Cardiac muscle cell (in vitro differentiated cells and primary cell): ENCODE results near the gene UNC93A. TPM values are rescaled to one million over a fixed set of nuclear protein-coding genes. Genes with fewer than 3 reads are reported as not detected.
A peak's percentile ranks its signal among the peaks of the same experiment; 100 is the strongest.
"Not testable (repeated sequence)": the region's sequence is repeated elsewhere in the genome, so short reads cannot be mapped to it uniquely, and the experiment has no call there.

Source experiments
- DNase-seq, 2 donors: peaks; one replicate each; pipeline versions ENCODE4 v3.0.0 to v3.0.0-alpha.2; 2010 to 2017; ENCODE audit warnings: low read depth in 1 of 2, low spot score in 1 of 2
- H3K27ac ChIP-seq: fragments of 200-600 bp; sonication (generic); 2 replicates; pipeline ENCODE4 v1.5.1; 2016
- H3K27me3 ChIP-seq: fragments of 200-600 bp; sonication (generic); 2 replicates; pipeline ENCODE4 v1.6.0; 2016; ENCODE audit warnings: control low read depth
- H3K36me3 ChIP-seq: fragments of 200-600 bp; sonication (generic); 2 replicates; pipeline ENCODE4 v1.5.1; 2016; ENCODE audit warnings: control low read depth
- H3K4me1 ChIP-seq: fragments of 200-600 bp; sonication (generic); 2 replicates; pipeline ENCODE4 v1.8.1; 2017; ENCODE audit warnings: low read depth, mild to moderate bottlenecking, mixed run types
- H3K4me3 ChIP-seq: fragments of 200-600 bp; sonication (generic); 2 replicates; pipeline ENCODE4 v1.5.1; 2016; ENCODE audit warnings: mild to moderate bottlenecking
- H3K9me3 ChIP-seq: fragments of 200-600 bp; sonication (generic); 2 replicates; pipeline ENCODE4 v1.5.1; 2017; ENCODE audit warnings: low read depth, mild to moderate bottlenecking, control low read depth
- CTCF ChIP-seq: IDR thresholded peaks from 2 replicates; pipeline ENCODE4 v1.5.1; 2012; ENCODE audit warnings: low read depth, mild to moderate bottlenecking, low read length
- polyA plus RNA-seq: library from polyadenylated mRNA; unstranded; fragments of >200 nt; fragmentation: Nextera tagmentation; extraction: Ambion mirVana; gene quantifications from 2 replicates; pipeline ENCODE4 v1.2.1, GENCODE V29; 2016
- total RNA-seq: library from RNA; depleted of rRNA; stranded (reverse); fragments of >200 nt; gene quantifications from 2 replicates; pipeline ENCODE4 v1.2.3, GENCODE V29; 2016

The UNC93A gene
- total and polyA plus RNA-seq, 2 experiments from 2014 or later: not detected

- H3K4me3 ChIP-seq: no peak overlapping the region
- H3K27me3 ChIP-seq: peaks cover 16% of the 10 kb centered on the region
- no peaks in the 10 kb centered on the region for H3K4me1 ChIP-seq
- no peaks in the 10 kb centered on the region for H3K9me3 ChIP-seq
- no peak overlapping the region for H3K27ac ChIP-seq
- TF ChIP-seq CTCF: no peak
- no peak for DNase-seq
- H3K36me3 ChIP-seq: no peaks in the 10 kb centered on the region
These were observed 58.6 kb downstream of the UNC93A start for GRCh38 chr6:167349631-167350274.

- H3K4me1 ChIP-seq: no peaks in the 10 kb centered on the region
- peaks cover 16% of the 10 kb centered on the region for H3K27me3 ChIP-seq
- H3K9me3 ChIP-seq: no peaks in the 10 kb centered on the region
- no peak for DNase-seq
- no peak for TF ChIP-seq CTCF
- H3K36me3 ChIP-seq: no peaks in the 10 kb centered on the region
- H3K27ac ChIP-seq: no peak overlapping the region
- H3K4me3 ChIP-seq: peak overlapping the region; percentile 29
These were observed 59.2 kb downstream of the UNC93A start for GRCh38 chr6:167350275-167350696.

- peaks cover 16% of the 10 kb centered on the region for H3K27me3 ChIP-seq
- no peak overlapping the region for H3K27ac ChIP-seq
- H3K9me3 ChIP-seq: no peaks in the 10 kb centered on the region
- peak; percentile 65 to 78 for DNase-seq
- H3K4me1 ChIP-seq: no peaks in the 10 kb centered on the region
- peak; percentile 85 for TF ChIP-seq CTCF
- H3K4me3 ChIP-seq: peak overlapping the region; percentile 29
- no peaks in the 10 kb centered on the region for H3K36me3 ChIP-seq
These were observed 59.9 kb downstream of the UNC93A start for GRCh38 chr6:167350731-167351655.

GRCh38 chr6:167351656-167352345, 60.7 kb downstream of the UNC93A start:
- no peak for DNase-seq
- peaks cover 16% of the 10 kb centered on the region for H3K27me3 ChIP-seq
- no peaks in the 10 kb centered on the region for H3K9me3 ChIP-seq
- no peaks in the 10 kb centered on the region for H3K4me1 ChIP-seq
- no peak for TF ChIP-seq CTCF
- no peaks in the 10 kb centered on the region for H3K36me3 ChIP-seq
- no peak overlapping the region for H3K27ac ChIP-seq
- no peak overlapping the region for H3K4me3 ChIP-seq

GRCh38 chr6:167356874-167357273, 65.8 kb downstream of the UNC93A start:
- no peak for TF ChIP-seq CTCF
- Histone ChIP-seq H3K4me1 (no peaks in the 10 kb centered on the region), H3K36me3 (no peaks in the 10 kb centered on the region), H3K9me3 (no peaks in the 10 kb centered on the region), H3K4me3 (no peak overlapping the region), H3K27ac (no peak overlapping the region), H3K27me3 (no peaks in the 10 kb centered on the region)
- no peak for DNase-seq

GRCh38 chr6:167358394-167358793, 67.3 kb downstream of the UNC93A start:
- H3K27ac ChIP-seq, H3K4me1 ChIP-seq, H3K9me3 ChIP-seq, H3K36me3 ChIP-seq, H3K4me3 ChIP-seq, DNase-seq, H3K27me3 ChIP-seq: not testable (repeated sequence)

- H3K9me3 ChIP-seq, H3K27me3 ChIP-seq, H3K4me3 ChIP-seq, H3K36me3 ChIP-seq, H3K4me1 ChIP-seq, H3K27ac ChIP-seq, DNase-seq: not testable (repeated sequence)
These were observed 70.1 kb downstream of the UNC93A start for GRCh38 chr6:167361170-167361569.
